ENCODE data around the gene HLA-C.

The HLA-C gene

GRCh38 chr6:31271641-31272357 is at the start of gene HLA-C:
Gene HLA-C (minus strand): TSS chr6:31272092. CDS start chr6:31272071, 21 bp downstream.
- in situ Hi-C loops (cut with MboI; ENCODE audit: low pct_unique_long_range_greater_than_20kb, low sequenced_read_pairs, unreplicated experiment), result no loop called here
- TF ChIP-seq CTCF (IDR thresholded peaks at IDR 0.05; ENCODE audit: extremely low read depth, insufficient read depth, missing control alignments), result peak; percentile 19
- DNase-seq (ENCODE audit: low spot score), result peak; percentile 91

DNA sequence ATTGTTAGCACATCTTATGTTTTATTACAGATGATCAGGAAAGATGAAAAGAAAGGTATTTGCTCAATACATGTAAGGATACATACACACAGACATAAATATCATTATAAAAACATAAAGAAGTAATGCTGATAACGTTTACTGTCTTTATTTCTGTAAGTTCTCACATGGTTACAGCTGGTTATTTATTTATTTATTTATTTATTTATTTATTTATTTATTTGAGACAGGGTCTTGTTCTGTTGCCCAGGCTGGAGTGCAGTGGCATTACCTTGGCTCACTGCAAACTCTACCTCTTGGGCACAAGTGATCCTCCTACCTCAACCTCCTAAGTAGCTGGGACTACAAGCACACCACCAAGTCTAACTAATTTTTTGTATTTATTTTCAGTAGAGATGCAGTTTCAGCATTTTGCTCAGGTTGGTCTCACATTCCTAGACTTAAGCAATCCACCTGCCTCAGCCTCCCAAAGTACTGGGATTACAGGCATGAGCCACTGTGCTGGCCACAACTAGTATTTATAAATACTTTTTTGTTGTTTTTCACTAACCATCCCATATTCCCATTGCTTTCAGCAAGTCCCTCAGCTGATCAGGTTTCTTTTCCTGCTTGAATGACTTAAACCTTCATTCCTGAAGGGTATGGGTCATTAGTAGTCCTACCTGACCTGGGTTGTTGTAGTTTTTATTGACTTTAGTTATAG is 49.3 kb upstream of the HLA-C start:
- in situ Hi-C loops (cut with MboI; ENCODE audit: low pct_unique_long_range_greater_than_20kb, low sequenced_read_pairs, unreplicated experiment), result no loop called here
- TF ChIP-seq CTCF (IDR thresholded peaks at IDR 0.05; ENCODE audit: extremely low read depth, insufficient read depth, missing control alignments), result no peak
- DNase-seq (ENCODE audit: low spot score), result no peak

- in situ Hi-C loops (cut with MboI; ENCODE audit: low pct_unique_long_range_greater_than_20kb, low sequenced_read_pairs, unreplicated experiment), result no loop called here
These were observed 45.1 kb upstream of the HLA-C start for GRCh38 chr6:31317036-31317435.

DNA sequence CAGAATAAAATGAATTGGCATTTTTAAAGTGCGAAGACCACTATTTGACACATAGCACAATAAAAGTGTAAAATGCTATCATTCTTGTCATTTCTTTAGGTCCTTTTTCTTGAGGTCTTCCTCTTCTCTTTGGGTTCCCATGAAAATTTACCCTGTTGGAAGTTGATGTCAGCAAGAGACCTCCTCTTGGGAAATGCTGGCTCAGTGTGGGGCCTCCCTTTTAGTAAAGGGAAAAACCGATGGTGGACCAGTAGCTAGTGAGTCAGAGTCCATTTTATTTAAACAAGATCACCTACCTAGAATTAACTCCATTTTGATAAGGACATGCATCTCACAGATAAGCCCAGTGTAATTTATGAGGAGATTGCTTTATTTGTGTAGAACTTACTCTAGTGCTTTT is 37.7 kb upstream of the HLA-C start:
- in situ Hi-C loops (cut with MboI; ENCODE audit: low pct_unique_long_range_greater_than_20kb, low sequenced_read_pairs, unreplicated experiment), result no loop called here
- no peak for DNase-seq (ENCODE audit: low spot score)
- TF ChIP-seq CTCF (IDR thresholded peaks at IDR 0.05; ENCODE audit: extremely low read depth, insufficient read depth, missing control alignments), result no peak

More at GRCh38 chr6:31317036-31317435, 45.1 kb upstream of the HLA-C start:
- no peak for DNase-seq (ENCODE audit: low spot score)
- TF ChIP-seq CTCF (IDR thresholded peaks at IDR 0.05; ENCODE audit: extremely low read depth, insufficient read depth, missing control alignments), result no peak

- in situ Hi-C loops (cut with MboI; ENCODE audit: low pct_unique_long_range_greater_than_20kb, low sequenced_read_pairs, unreplicated experiment), result no loop called here
- DNase-seq (ENCODE audit: low spot score), result no peak
- no peak for TF ChIP-seq CTCF (IDR thresholded peaks at IDR 0.05; ENCODE audit: extremely low read depth, insufficient read depth, missing control alignments)
These were observed 36.9 kb upstream of the HLA-C start for GRCh38 chr6:31308845-31309175.

GRCh38 chr6:31308050-31308844 is 36.4 kb upstream of the HLA-C start:
- DNase-seq (ENCODE audit: low spot score), result peak; percentile 45
- TF ChIP-seq CTCF (IDR thresholded peaks at IDR 0.05; ENCODE audit: extremely low read depth, insufficient read depth, missing control alignments), result no peak
- in situ Hi-C loops (cut with MboI; ENCODE audit: low pct_unique_long_range_greater_than_20kb, low sequenced_read_pairs, unreplicated experiment), result no loop called here

All from GM13977 (cell line).